SK-N-MC (cell line): ENCODE results near the gene EIF4EBP3.
A peak's percentile ranks its signal among the peaks of the same experiment; 100 is the strongest.
"Not testable (repeated sequence)": the region's sequence is repeated elsewhere in the genome, so short reads cannot be mapped to it uniquely, and the experiment has no call there.

Experiments used
- DNase-seq: peaks from one replicate; pipeline ENCODE4 v3.0.0-alpha.2; 2011; ENCODE audit warnings: low read depth, low spot score
- H3K27ac ChIP-seq: fragments of 200-600 bp; sonication (generic); 2 replicates; pipeline ENCODE4 v1.5.1; 2016; ENCODE audit warnings: mixed run types
- H3K36me3 ChIP-seq: fragments of 200-600 bp; sonication (generic); 2 replicates; pipeline ENCODE4 v1.6.1; 2017; ENCODE audit warnings: antibody characterized with exemption, low read length, mixed read lengths; ENCODE audit not compliant: insufficient read depth
- H3K4me3 ChIP-seq: fragments of 200-600 bp; sonication (generic); 2 replicates; pipeline ENCODE4 v1.5.1; 2016
- H3K9ac ChIP-seq: fragments of 200-600 bp; sonication (generic); 2 replicates; pipeline ENCODE4 v1.8.0; 2017; ENCODE audit warnings: mixed run types, mixed read lengths; ENCODE audit not compliant: insufficient read length
- H3K9me3 ChIP-seq: fragments of 200-600 bp; sonication (generic); 2 replicates; pipeline ENCODE4 v1.6.1; 2017; ENCODE audit warnings: low read depth, mild to moderate bottlenecking, antibody characterized with exemption, low read length, moderate library complexity, mixed read lengths
- EZH2 ChIP-seq: fragments of 200-600 bp; sonication (generic); IDR thresholded peaks from one replicate; pipeline ENCODE4 v1.6.1; 2017; ENCODE audit warnings: antibody characterized with exemption
- FOXP2 ChIP-seq: optimal IDR thresholded peaks from 2 replicates; pipeline ENCODE3; 2011; ENCODE audit warnings: mild to moderate bottlenecking, moderate library complexity; ENCODE audit not compliant: insufficient read depth; ENCODE audit errors: extremely low read length, control extremely low read depth
- POLR2AphosphoS5 ChIP-seq: IDR thresholded peaks from 2 replicates; pipeline ENCODE4 v1.6.1; 2012; ENCODE audit warnings: mild to moderate bottlenecking, low read depth, low read length, borderline replicate concordance

Gene EIF4EBP3

DNA sequence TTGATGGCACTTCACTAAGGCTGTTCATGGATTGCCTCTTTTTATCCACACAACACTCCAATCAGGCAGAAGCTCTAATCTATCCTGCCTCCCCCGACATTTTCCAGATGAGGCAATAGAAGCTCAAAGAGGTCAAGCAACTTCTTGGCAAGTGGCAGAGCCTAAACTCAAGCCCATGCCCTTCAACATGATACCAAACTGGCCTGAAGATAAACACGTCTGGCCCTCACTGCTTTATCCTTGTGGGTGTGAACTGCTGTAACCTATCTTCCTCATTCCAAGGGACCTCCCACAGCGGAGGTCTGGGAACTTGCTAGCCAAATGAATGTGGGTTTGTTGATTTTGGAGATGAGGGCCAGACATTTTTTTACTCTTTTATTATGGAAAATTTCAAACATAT is 26.7 kb downstream of the EIF4EBP3 start:
- Histone ChIP-seq H3K27ac (no peak overlapping the region), H3K4me3 (no peak overlapping the region), H3K9ac (no peak overlapping the region), H3K9me3 (no peaks in the 10 kb centered on the region), H3K36me3 (no peaks in the 10 kb centered on the region)
- TF ChIP-seq EZH2 (no peak), FOXP2 (no peak), POLR2AphosphoS5 (no peak)
- no peak for DNase-seq

DNA sequence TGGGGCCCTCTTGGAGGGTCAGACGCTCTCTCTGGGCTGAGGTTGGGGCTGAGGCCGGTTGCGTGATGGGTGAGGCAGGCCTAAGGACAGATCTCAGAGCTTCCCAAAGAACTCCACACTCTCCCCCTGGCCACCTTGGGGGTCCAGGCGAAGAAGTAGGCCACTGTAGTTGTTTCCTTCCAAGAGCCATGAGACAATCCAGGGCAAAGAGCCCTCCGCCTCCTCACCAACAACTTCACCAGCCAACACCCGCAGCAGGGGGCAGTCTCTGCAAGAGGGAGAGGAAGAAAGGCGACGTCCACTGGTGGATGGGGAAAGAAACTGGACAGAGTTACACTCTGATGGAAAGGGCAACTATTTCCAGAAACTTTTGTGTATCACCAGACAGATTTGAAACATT is 27.8 kb downstream of the EIF4EBP3 start:
- TF ChIP-seq EZH2 (no peak), POLR2AphosphoS5 (no peak), FOXP2 (no peak)
- no peak for DNase-seq
- Histone ChIP-seq H3K4me3 (no peak overlapping the region), H3K9ac (no peak overlapping the region), H3K9me3 (no peaks in the 10 kb centered on the region), H3K27ac (no peak overlapping the region), H3K36me3 (no peaks in the 10 kb centered on the region)

DNA sequence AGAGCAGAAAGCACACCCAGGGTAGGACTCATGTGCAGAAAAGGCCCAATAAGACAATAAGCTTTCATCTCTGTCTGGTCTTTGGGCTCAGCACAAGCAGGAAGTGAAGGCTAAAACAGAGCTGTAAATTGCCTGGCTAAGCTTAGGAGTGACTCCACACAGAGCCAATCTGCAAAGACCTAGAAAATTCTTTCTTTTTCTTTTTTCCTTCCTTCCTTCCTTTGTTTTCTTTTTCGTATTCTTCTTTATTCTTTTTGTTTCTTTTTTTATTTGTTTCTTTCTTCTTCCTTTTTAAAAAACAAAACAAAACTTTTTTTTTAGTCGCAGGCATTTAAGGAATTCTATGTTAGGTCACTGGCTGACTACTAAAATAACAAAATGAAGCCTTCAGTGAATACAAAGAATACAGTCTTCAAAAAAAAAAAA is 29.3 kb downstream of the EIF4EBP3 start:
- no peak for DNase-seq
- no peak overlapping the region for H3K9ac ChIP-seq
- TF ChIP-seq FOXP2 (no peak), POLR2AphosphoS5 (no peak), EZH2 (no peak)
- no peaks in the 10 kb centered on the region for H3K36me3 ChIP-seq
- H3K9me3 ChIP-seq = no peaks in the 10 kb centered on the region
- H3K4me3 ChIP-seq = no peak overlapping the region
- no peak overlapping the region for H3K27ac ChIP-seq

DNA sequence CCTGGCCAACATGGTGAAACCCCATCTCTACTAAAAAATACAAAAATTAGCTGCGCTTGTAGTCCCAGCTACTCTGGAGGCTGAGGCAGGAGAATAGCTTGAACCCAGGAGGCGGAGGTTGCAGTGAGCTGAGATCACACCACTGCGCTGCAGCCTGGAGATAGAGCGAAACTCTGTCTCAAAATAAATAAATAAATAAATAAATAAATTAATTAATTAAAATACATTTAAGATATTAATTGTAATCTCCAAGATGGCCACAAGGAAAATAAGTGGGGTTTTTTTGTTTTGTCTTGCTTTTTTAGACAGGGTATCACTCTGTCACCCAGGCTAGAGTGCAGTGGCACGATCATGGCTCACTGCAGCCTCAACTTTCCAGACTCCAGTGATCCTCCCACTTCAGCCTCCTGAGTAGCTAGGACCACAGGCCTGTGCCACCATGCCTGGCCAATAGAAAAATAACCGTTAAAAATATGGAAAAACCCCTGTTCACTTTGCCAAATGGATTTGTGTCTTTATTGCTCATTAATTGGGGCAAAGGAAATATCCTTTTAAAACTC is 31.8 kb downstream of the EIF4EBP3 start:
- H3K9ac ChIP-seq, H3K27ac ChIP-seq, H3K36me3 ChIP-seq, DNase-seq, H3K4me3 ChIP-seq, H3K9me3 ChIP-seq: not testable (repeated sequence)

DNA sequence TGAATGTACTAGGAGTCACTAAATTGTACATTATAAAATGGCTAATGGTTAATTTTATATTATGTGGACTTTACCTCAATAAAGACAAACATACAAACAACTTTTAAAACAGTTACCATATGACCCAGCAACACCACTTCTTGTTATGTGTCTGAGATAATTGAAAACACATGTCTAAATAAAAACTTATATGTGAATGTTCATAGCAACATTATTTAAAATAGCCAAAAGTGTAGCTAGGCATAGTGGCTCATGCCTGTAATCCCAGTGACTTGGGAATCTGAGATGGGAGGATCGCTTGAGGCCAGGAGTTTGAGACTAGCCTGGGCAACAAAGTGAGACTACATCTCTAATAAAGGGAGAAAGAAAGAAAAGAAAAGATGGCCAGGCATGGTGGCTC is 40.0 kb downstream of the EIF4EBP3 start:
- Histone ChIP-seq H3K4me3 (no peak overlapping the region), H3K9ac (no peak overlapping the region), H3K36me3 (no peaks in the 10 kb centered on the region), H3K27ac (no peak overlapping the region), H3K9me3 (no peaks in the 10 kb centered on the region)
- no peak for TF ChIP-seq POLR2AphosphoS5
- no peak for TF ChIP-seq EZH2
- TF ChIP-seq FOXP2 = no peak
- no peak for DNase-seq

DNA sequence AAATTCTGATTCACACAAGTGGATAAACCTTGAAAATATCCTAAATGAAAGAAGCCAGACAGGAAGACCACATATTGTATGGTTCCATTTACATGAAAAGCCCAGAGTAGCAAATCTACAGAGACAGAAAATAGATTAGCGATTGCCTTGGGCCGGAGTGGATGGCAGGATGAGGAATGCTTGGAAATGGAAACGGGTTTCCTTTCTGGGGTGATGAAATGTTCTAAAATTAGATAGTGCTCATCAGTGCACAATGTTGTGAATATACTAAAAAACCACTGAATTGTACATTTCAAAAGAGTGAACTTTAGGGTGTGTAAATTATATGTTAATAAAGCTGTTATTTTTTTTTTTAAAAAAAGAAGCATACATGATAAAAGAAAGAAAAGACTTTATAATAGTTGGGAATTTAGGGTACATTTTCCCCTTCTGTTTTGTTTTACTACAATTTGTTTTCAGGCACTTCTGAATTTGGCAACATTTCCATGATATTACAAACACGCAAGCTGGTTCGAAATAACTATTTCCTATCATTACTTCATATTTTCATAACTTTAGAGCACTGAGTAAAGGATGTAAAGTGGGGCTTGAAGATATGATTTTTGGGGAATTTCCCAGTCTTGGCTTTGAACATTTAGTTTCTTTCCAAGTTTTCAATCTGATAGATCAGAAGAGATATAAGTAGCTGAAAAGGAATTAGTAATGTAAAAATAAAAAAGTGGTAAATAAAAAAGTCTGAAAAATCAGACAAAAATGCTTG is 41.0 kb downstream of the EIF4EBP3 start:
- Histone ChIP-seq H3K27ac (peak overlapping the region; percentile 12; the same call in 1 of the 2 replicates), H3K9ac (no peak overlapping the region), H3K4me3 (no peak overlapping the region), H3K9me3 (no peaks in the 10 kb centered on the region), H3K36me3 (no peaks in the 10 kb centered on the region)
- no peak for TF ChIP-seq EZH2
- TF ChIP-seq POLR2AphosphoS5 = no peak
- no peak for TF ChIP-seq FOXP2
- no peak for DNase-seq

DNA sequence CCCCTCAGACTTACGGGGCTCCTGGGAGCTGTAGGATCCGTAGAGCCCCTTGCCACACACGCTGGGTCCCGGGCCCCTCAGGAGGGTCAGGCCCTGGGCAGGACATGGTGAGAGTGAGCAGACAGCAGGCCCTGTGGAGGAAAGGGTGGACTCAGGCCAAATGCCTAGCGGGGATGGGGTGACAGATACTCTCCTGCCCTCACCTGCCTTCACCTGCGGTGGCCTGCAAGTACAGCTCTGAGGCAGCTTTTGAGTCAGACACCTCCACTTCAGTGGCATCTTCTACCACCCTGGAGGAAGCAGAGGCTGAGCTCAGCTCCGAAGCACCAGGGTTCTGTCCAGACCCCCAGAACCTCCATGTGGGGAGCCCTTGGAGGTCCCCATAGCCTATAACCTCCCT is 43.4 kb downstream of the EIF4EBP3 start:
- DNase-seq = no peak
- H3K9me3 ChIP-seq = no peaks in the 10 kb centered on the region
- H3K27ac ChIP-seq = no peak overlapping the region
- no peak for TF ChIP-seq FOXP2
- no peak for TF ChIP-seq EZH2
- TF ChIP-seq POLR2AphosphoS5 = no peak
- H3K36me3 ChIP-seq = no peaks in the 10 kb centered on the region
- no peak overlapping the region for H3K4me3 ChIP-seq
- no peak overlapping the region for H3K9ac ChIP-seq

DNA sequence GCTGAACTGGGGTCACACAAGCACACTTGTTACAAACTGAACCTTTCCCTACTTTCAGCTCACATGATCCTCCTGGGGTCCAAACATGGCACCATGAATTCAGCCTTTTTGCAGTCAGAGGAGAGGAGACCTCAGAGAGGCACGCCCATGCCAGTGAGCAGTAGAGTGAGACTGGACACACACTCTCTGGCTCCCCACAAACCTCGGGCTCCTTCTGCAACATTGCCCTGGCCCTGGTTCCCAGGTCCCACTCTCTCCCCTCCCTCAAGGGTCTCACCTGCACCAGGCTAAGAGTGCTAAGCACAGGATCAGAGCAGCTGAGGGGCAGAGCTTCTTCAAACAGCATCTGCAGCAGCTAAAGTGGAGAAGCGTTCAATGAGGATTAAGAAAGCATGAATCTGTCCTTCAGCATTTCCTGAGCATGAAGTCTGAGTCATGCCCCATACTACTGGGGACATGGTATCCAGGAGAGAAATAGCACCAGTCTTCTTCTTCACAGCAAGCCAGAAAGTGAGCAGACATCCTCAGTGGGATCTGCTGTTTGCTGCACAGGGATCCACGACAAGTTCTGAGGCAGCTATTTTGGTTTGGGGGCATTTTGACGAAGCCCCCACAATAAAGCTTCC is 44.4 kb downstream of the EIF4EBP3 start:
- Histone ChIP-seq H3K27ac (no peak overlapping the region), H3K36me3 (no peaks in the 10 kb centered on the region), H3K9ac (no peak overlapping the region), H3K9me3 (no peaks in the 10 kb centered on the region), H3K4me3 (no peak overlapping the region)
- TF ChIP-seq EZH2 (no peak), FOXP2 (no peak), POLR2AphosphoS5 (no peak)
- no peak for DNase-seq

DNA sequence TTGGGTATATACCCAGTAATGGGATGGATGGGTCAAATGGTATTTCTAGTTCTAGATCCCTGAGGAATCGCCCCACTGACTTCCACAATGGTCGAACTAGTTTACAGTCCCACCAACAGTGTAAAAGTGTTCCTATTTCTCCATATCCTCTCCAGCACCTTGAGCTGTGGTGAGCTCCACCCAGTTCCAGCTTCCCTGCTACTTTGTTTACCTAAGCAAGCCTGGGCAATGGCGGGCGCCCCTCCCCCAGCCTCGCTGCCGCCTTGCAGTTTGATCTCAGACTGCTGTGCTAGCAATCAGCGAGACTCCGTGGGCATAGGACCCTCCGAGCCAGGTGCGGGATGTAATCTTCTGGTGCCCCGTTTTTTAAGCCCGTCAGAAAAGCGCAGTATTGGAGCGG is 45.6 kb downstream of the EIF4EBP3 start:
- not testable (repeated sequence) for DNase-seq, H3K4me3 ChIP-seq, H3K27ac ChIP-seq, H3K36me3 ChIP-seq, H3K9me3 ChIP-seq, H3K9ac ChIP-seq
